Upper lobe of left lung (tissue), 6 donors: ENCODE measurements around the gene HEPHL1. TPM values are rescaled to one million over a fixed set of nuclear protein-coding genes. Genes with fewer than 3 reads are reported as not detected.
A peak's percentile ranks its signal among the peaks of the same experiment; 100 is the strongest.

ENCODE experiments used
- ATAC-seq, 2 donors: fragments of 200-7000 bp; cut with Tn5 transposase; one replicate each; pipeline ENCODE4 v1.9.1; 2022; ENCODE audit warnings: mild to moderate bottlenecking in 2 of 2, moderate library complexity in 2 of 2; ENCODE audit not compliant: low FRiP score in 2 of 2
- DNase-seq, 2 donors: peaks; one replicate each; pipeline ENCODE4 v3.0.0-alpha.2; 2019 to 2020
- H3K27ac ChIP-seq, 4 donors: fragments of 200-600 bp; sonication (generic); one replicate each; pipeline ENCODE4 v1.5.1; 2016 to 2019
- H3K27me3 ChIP-seq, 4 donors: fragments of 200-600 bp; sonication (generic); one replicate each; pipeline ENCODE4 v1.5.1; 2017 to 2019
- H3K36me3 ChIP-seq, 4 donors: fragments of 200-600 bp; sonication (generic); one replicate each; pipeline ENCODE4 v1.5.1; 2016 to 2019
- H3K4me1 ChIP-seq, 4 donors: fragments of 200-600 bp; sonication (generic); one replicate each; pipeline ENCODE4 v1.5.1; 2018 to 2019
- H3K4me3 ChIP-seq, 4 donors: fragments of 200-600 bp; sonication (generic); one replicate each; pipeline ENCODE4 v1.5.1; 2017 to 2019; ENCODE audit warnings: mild to moderate bottlenecking in 2 of 4, moderate library complexity in 1 of 4
- H3K9me3 ChIP-seq, 4 donors: fragments of 200-600 bp; sonication (generic); one replicate each; pipeline ENCODE4 v1.5.1; 2018 to 2019
- CTCF ChIP-seq, 6 experiments: fragments of 450-650 bp in 4 of 6; fragments of 200-600 bp in 2 of 6; sonication (generic) in 2 of 6; IDR thresholded peaks; one replicate each; pipeline ENCODE4 v1.5.1; 2016 to 2019; ENCODE audit warnings: antibody characterized with exemption in 6 of 6
- EP300 ChIP-seq, 4 donors: sonication (generic); formaldehyde crosslinking; IDR thresholded peaks; one replicate each; pipeline ENCODE4 v1.5.1; 2017; ENCODE audit warnings: antibody characterized with exemption in 4 of 4, control low read depth in 2 of 4
- POLR2A ChIP-seq, 4 donors: fragments of 450-650 bp; IDR thresholded peaks; one replicate each; pipeline ENCODE4 v1.5.1; 2016 to 2017; ENCODE audit warnings: antibody characterized with exemption in 4 of 4, mild to moderate bottlenecking in 2 of 4
- POLR2AphosphoS5 ChIP-seq, 2 donors: sonication (generic); formaldehyde crosslinking; IDR thresholded peaks; one replicate each; pipeline ENCODE4 v1.5.1; 2017; ENCODE audit warnings: antibody characterized with exemption in 2 of 2
- WGBS, 2 donors: methylation state at CpG; one replicate each; pipeline ENCODE4 v1.1.5; 2017 to 2018; 5-methylcytosine and 5-hydroxymethylcytosine counted together
- total RNA-seq, 6 donors: library from RNA; depleted of rRNA in 4 of 6; stranded (reverse); fragments of >200 nt in 4 of 6; gene quantifications; one replicate each; pipeline versions ENCODE4 v1.1.0 to v1.2.1, GENCODE V29; 2016 to 2021
- donor health status: DM: no; HTN: no; CAD: no; lungs with moderate emphysema.
- donor health status: DM: no; HTN: yes; CAD: no; lungs with severe emphysema.

HEPHL1 gene
- total RNA-seq, 6 donors from 2014 or later, result not detected

GRCh38 chr11:94034207-94034606 is 13.1 kb downstream of the HEPHL1 start:
- no peaks in the 10 kb centered on the region for H3K4me1 ChIP-seq
- no peak overlapping the region for H3K4me3 ChIP-seq
- no peak overlapping the region for H3K27ac ChIP-seq
- no peak for TF ChIP-seq EP300 (IDR thresholded peaks at IDR 0.05)
- no peak for TF ChIP-seq POLR2AphosphoS5 (IDR thresholded peaks at IDR 0.05)
- no peak for TF ChIP-seq POLR2A (IDR thresholded peaks at IDR 0.05)
- no peak for TF ChIP-seq CTCF (IDR thresholded peaks at IDR 0.05)
- no peaks in the 10 kb centered on the region for H3K27me3 ChIP-seq
- WGBS, 2 donors, result 41 to 80% methylated on average over 1 of the region's 1 CpG
- DNase-seq (no peak), ATAC-seq (no peak)
- no peaks in the 10 kb centered on the region for H3K9me3 ChIP-seq
- H3K36me3 ChIP-seq, result no peaks in the 10 kb centered on the region

- no peak for DNase-seq
- H3K4me1 ChIP-seq, result no peaks in the 10 kb centered on the region
- H3K9me3 ChIP-seq, result no peaks in the 10 kb centered on the region
- ATAC-seq, result no peak
- no peaks in the 10 kb centered on the region for H3K27me3 ChIP-seq
- no peak overlapping the region for H3K4me3 ChIP-seq
- TF ChIP-seq POLR2AphosphoS5 (IDR thresholded peaks at IDR 0.05) (no peak), EP300 (IDR thresholded peaks at IDR 0.05) (no peak), CTCF (IDR thresholded peaks at IDR 0.05) (no peak), POLR2A (IDR thresholded peaks at IDR 0.05) (no peak)
- no peak overlapping the region for H3K27ac ChIP-seq
- H3K36me3 ChIP-seq, result no peaks in the 10 kb centered on the region
- WGBS, 2 donors, result 80 to 93% methylated on average over 2 of the region's 2 CpGs
These were observed 14.9 kb downstream of the HEPHL1 start for GRCh38 chr11:94036096-94036495.

- 64 to 71% methylated on average over 3 of the region's 3 CpGs for WGBS, 2 donors
- no peaks in the 10 kb centered on the region for H3K4me1 ChIP-seq
- DNase-seq, result no peak
- no peak overlapping the region for H3K27ac ChIP-seq
- no peak for ATAC-seq
- no peak for TF ChIP-seq EP300 (IDR thresholded peaks at IDR 0.05)
- TF ChIP-seq POLR2A (IDR thresholded peaks at IDR 0.05), result no peak
- TF ChIP-seq POLR2AphosphoS5 (IDR thresholded peaks at IDR 0.05), result no peak
- no peak for TF ChIP-seq CTCF (IDR thresholded peaks at IDR 0.05)
- no peak overlapping the region for H3K4me3 ChIP-seq
- H3K36me3 ChIP-seq, result no peaks in the 10 kb centered on the region
- H3K27me3 ChIP-seq, result no peaks in the 10 kb centered on the region
- no peaks in the 10 kb centered on the region for H3K9me3 ChIP-seq
These were observed 22.1 kb downstream of the HEPHL1 start for GRCh38 chr11:94043241-94043640.

- WGBS, 2 donors, result 35 to 89% methylated on average over 1 of the region's 1 CpG
- Histone ChIP-seq H3K36me3 (no peaks in the 10 kb centered on the region), H3K9me3 (no peaks in the 10 kb centered on the region), H3K4me1 (no peaks in the 10 kb centered on the region), H3K27me3 (no peaks in the 10 kb centered on the region), H3K27ac (no peak overlapping the region), H3K4me3 (no peak overlapping the region)
- ATAC-seq (no peak), DNase-seq (peak in 1 of 2 donors; percentile 54)
- no peak for TF ChIP-seq POLR2AphosphoS5 (IDR thresholded peaks at IDR 0.05)
- no peak for TF ChIP-seq POLR2A (IDR thresholded peaks at IDR 0.05)
- TF ChIP-seq EP300 (IDR thresholded peaks at IDR 0.05), result no peak
- no peak for TF ChIP-seq CTCF (IDR thresholded peaks at IDR 0.05)
These were observed 25.6 kb downstream of the HEPHL1 start for GRCh38 chr11:94046796-94047195.

GRCh38 chr11:94048032-94048709 is 27.0 kb downstream of the HEPHL1 start:
- ATAC-seq (no peak), DNase-seq (no peak)
- H3K4me1 ChIP-seq, result no peaks in the 10 kb centered on the region
- 81 to 91% methylated on average over 2 of the region's 2 CpGs for WGBS, 2 donors
- TF ChIP-seq CTCF (IDR thresholded peaks at IDR 0.05), result no peak
- TF ChIP-seq POLR2AphosphoS5 (IDR thresholded peaks at IDR 0.05), result no peak
- TF ChIP-seq EP300 (IDR thresholded peaks at IDR 0.05), result no peak
- TF ChIP-seq POLR2A (IDR thresholded peaks at IDR 0.05), result no peak
- no peaks in the 10 kb centered on the region for H3K36me3 ChIP-seq
- H3K27ac ChIP-seq, result no peak overlapping the region
- no peaks in the 10 kb centered on the region for H3K9me3 ChIP-seq
- H3K27me3 ChIP-seq, result no peaks in the 10 kb centered on the region
- no peak overlapping the region for H3K4me3 ChIP-seq
